Neural crest cell (in vitro differentiated cells): Measurements from ENCODE around the gene SBF2. TPM values are rescaled to one million over a fixed set of nuclear protein-coding genes. Genes with fewer than 3 reads are reported as not detected.
"Not testable (repeated sequence)": the region's sequence is repeated elsewhere in the genome, so short reads cannot be mapped to it uniquely, and the experiment has no call there.

Source experiments
- DNase-seq: peaks from one replicate; pipeline ENCODE4 v3.0.0; 2021; ENCODE audit warnings: low read depth, mixed read lengths, low spot score
- H3K27ac Mint-ChIP-seq: one replicate; pipeline ENCODE4 v1.8.0; 2021; ENCODE audit warnings: mild to moderate bottlenecking, mixed read lengths; ENCODE audit not compliant: unreplicated experiment
- H3K27me3 Mint-ChIP-seq: 2 replicates; pipeline ENCODE4 v1.8.0; 2021; ENCODE audit warnings: low read depth, mild to moderate bottlenecking, mixed read lengths
- H3K36me3 Mint-ChIP-seq: 2 replicates; pipeline ENCODE4 v1.8.0; 2021; ENCODE audit warnings: low read depth, mild to moderate bottlenecking, mixed read lengths
- H3K4me1 Mint-ChIP-seq: 2 replicates; pipeline ENCODE4 v1.8.0; 2021; ENCODE audit warnings: mixed read lengths
- H3K4me3 Mint-ChIP-seq: one replicate; pipeline ENCODE4 v1.8.0; 2021; ENCODE audit warnings: mild to moderate bottlenecking, mixed read lengths
- H3K9me3 Mint-ChIP-seq: 2 replicates; pipeline ENCODE4 v1.8.0; 2021; ENCODE audit warnings: mixed read lengths
- CTCF ChIP-seq: fragments of 200-600 bp; sonication (generic); conservative IDR thresholded peaks from 2 replicates; pipeline ENCODE4 v1.5.0; 2021; ENCODE audit warnings: antibody characterized with exemption, mild to moderate bottlenecking
- total RNA-seq: library from RNA; stranded (reverse); gene quantifications from 2 replicates; pipeline ENCODE4 v1.2.1, GENCODE V29; 2021

The SBF2 gene
- total RNA-seq, 1 donor from 2014 or later: 30.2 TPM

- Mint-ChIP-seq H3K9me3 (no peaks in the 10 kb centered on the region), H3K4me3 (no peak overlapping the region), H3K27ac (no peak overlapping the region), H3K27me3 (no peaks in the 10 kb centered on the region), H3K4me1 (no peaks in the 10 kb centered on the region), H3K36me3 (peaks cover under 1% of the 10 kb centered on the region)
- no peak for DNase-seq
- no peak for TF ChIP-seq CTCF
Observed at GRCh38 chr11:10092426-10092825, 201.6 kb downstream of the SBF2 start.

GRCh38 chr11:10091314-10092045, 202.5 kb downstream of the SBF2 start:
- H3K27me3 Mint-ChIP-seq: no peaks in the 10 kb centered on the region
- no peaks in the 10 kb centered on the region for H3K9me3 Mint-ChIP-seq
- TF ChIP-seq CTCF: no peak
- no peak overlapping the region for H3K4me3 Mint-ChIP-seq
- H3K27ac Mint-ChIP-seq: no peak overlapping the region
- no peaks in the 10 kb centered on the region for H3K36me3 Mint-ChIP-seq
- H3K4me1 Mint-ChIP-seq: no peaks in the 10 kb centered on the region
- no peak for DNase-seq

GRCh38 chr11:10087923-10088225, 206.1 kb downstream of the SBF2 start:
- H3K27ac Mint-ChIP-seq, H3K27me3 Mint-ChIP-seq, H3K36me3 Mint-ChIP-seq, H3K4me3 Mint-ChIP-seq, DNase-seq, H3K9me3 Mint-ChIP-seq, H3K4me1 Mint-ChIP-seq: not testable (repeated sequence)

GRCh38 chr11:10087186-10087922, 206.7 kb downstream of the SBF2 start:
- H3K36me3 Mint-ChIP-seq: peaks cover 10% of the 10 kb centered on the region
- DNase-seq: no peak
- peaks cover 8% of the 10 kb centered on the region for H3K9me3 Mint-ChIP-seq
- TF ChIP-seq CTCF: no peak
- H3K4me1 Mint-ChIP-seq: no peaks in the 10 kb centered on the region
- H3K27me3 Mint-ChIP-seq: no peaks in the 10 kb centered on the region
- no peak overlapping the region for H3K27ac Mint-ChIP-seq
- H3K4me3 Mint-ChIP-seq: no peak overlapping the region

- Mint-ChIP-seq H3K4me3 (no peak overlapping the region), H3K9me3 (peaks cover 30% of the 10 kb centered on the region), H3K27me3 (no peaks in the 10 kb centered on the region), H3K27ac (no peak overlapping the region), H3K36me3 (peaks cover 52% of the 10 kb centered on the region), H3K4me1 (no peaks in the 10 kb centered on the region)
- no peak for DNase-seq
- TF ChIP-seq CTCF: no peak
Observed at GRCh38 chr11:10080138-10080537, 213.9 kb downstream of the SBF2 start.

- peaks cover 19% of the 10 kb centered on the region for H3K9me3 Mint-ChIP-seq
- TF ChIP-seq CTCF: peak; percentile 69
- no peaks in the 10 kb centered on the region for H3K4me1 Mint-ChIP-seq
- peak; percentile 4 for DNase-seq
- no peaks in the 10 kb centered on the region for H3K27me3 Mint-ChIP-seq
- H3K27ac Mint-ChIP-seq: no peak overlapping the region
- H3K36me3 Mint-ChIP-seq: peaks cover 35% of the 10 kb centered on the region
- no peak overlapping the region for H3K4me3 Mint-ChIP-seq
Observed at GRCh38 chr11:10076458-10077141, 217.4 kb downstream of the SBF2 start.
